ENCODE data around the gene C18orf63.

- TF ChIP-seq, protein P1, sequence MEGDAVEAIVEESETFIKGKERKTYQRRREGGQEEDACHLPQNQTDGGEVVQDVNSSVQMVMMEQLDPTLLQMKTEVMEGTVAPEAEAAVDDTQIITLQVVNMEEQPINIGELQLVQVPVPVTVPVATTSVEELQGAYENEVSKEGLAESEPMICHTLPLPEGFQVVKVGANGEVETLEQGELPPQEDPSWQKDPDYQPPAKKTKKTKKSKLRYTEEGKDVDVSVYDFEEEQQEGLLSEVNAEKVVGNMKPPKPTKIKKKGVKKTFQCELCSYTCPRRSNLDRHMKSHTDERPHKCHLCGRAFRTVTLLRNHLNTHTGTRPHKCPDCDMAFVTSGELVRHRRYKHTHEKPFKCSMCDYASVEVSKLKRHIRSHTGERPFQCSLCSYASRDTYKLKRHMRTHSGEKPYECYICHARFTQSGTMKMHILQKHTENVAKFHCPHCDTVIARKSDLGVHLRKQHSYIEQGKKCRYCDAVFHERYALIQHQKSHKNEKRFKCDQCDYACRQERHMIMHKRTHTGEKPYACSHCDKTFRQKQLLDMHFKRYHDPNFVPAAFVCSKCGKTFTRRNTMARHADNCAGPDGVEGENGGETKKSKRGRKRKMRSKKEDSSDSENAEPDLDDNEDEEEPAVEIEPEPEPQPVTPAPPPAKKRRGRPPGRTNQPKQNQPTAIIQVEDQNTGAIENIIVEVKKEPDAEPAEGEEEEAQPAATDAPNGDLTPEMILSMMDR (IDR thresholded peaks at IDR 0.05): no peak
- TF ChIP-seq EP300 (IDR thresholded peaks at IDR 0.05): no peak
Observed at GRCh38 chr18:74268933-74269620, 46.6 kb upstream of the C18orf63 start.
